8988T (cell line): ENCODE results near the gene SLC6A4.
"Not testable (repeated sequence)": the region's sequence is repeated elsewhere in the genome, so short reads cannot be mapped to it uniquely, and the experiment has no call there.

Experiments
- DNase-seq: peaks from one replicate; pipeline ENCODE4 v3.0.0; 2011

The SLC6A4 gene

GRCh38 chr17:30219315-30219714 is 16.2 kb downstream of the SLC6A4 start:
- DNase-seq = no peak

GRCh38 chr17:30218799-30219198 is 16.7 kb downstream of the SLC6A4 start:
- DNase-seq = no peak

- no peak for DNase-seq
Measured at GRCh38 chr17:30217746-30218245, 17.7 kb downstream of the SLC6A4 start.

GRCh38 chr17:30217054-30217453 is 18.4 kb downstream of the SLC6A4 start:
- DNase-seq = no peak

- DNase-seq = no peak
Measured at GRCh38 chr17:30212750-30213149, 22.7 kb downstream of the SLC6A4 start.

- no peak for DNase-seq
Measured at GRCh38 chr17:30211371-30211770, 24.1 kb downstream of the SLC6A4 start.

- no peak for DNase-seq
Measured at GRCh38 chr17:30210901-30211300, 24.6 kb downstream of the SLC6A4 start.

- no peak for DNase-seq
Measured at GRCh38 chr17:30210366-30210765, 25.1 kb downstream of the SLC6A4 start.

GRCh38 chr17:30209930-30210329 is 25.6 kb downstream of the SLC6A4 start:
- DNase-seq = no peak

GRCh38 chr17:30208214-30208613 is 27.3 kb downstream of the SLC6A4 start:
- DNase-seq = no peak

- DNase-seq = no peak
Measured at GRCh38 chr17:30207655-30208054, 27.8 kb downstream of the SLC6A4 start.

GRCh38 chr17:30203471-30203981 is 32.0 kb downstream of the SLC6A4 start:
- no peak for DNase-seq

- not testable (repeated sequence) for DNase-seq
Measured at GRCh38 chr17:30200656-30201055, 34.8 kb downstream of the SLC6A4 start.

- DNase-seq = no peak
Measured at GRCh38 chr17:30200106-30200505, 35.4 kb downstream of the SLC6A4 start.

- no peak for DNase-seq
Measured at GRCh38 chr17:30199600-30199999, 35.9 kb downstream of the SLC6A4 start.

GRCh38 chr17:30197416-30197815 is 38.1 kb downstream of the SLC6A4 start:
- no peak for DNase-seq

GRCh38 chr17:30196504-30196903 is 39.0 kb downstream of the SLC6A4 start:
- DNase-seq = no peak

- no peak for DNase-seq
Measured at GRCh38 chr17:30191072-30191471, 44.4 kb downstream of the SLC6A4 start.

GRCh38 chr17:30188211-30188939 is 47.1 kb downstream of the SLC6A4 start:
- no peak for DNase-seq

GRCh38 chr17:30187573-30187972 is 47.9 kb downstream of the SLC6A4 start:
- DNase-seq = no peak

GRCh38 chr17:30186761-30187160 is 48.7 kb downstream of the SLC6A4 start:
- DNase-seq = no peak

- DNase-seq = no peak
Measured at GRCh38 chr17:30176855-30177254, 58.6 kb downstream of the SLC6A4 start.

- DNase-seq = no peak
Measured at GRCh38 chr17:30174556-30174955, 60.9 kb downstream of the SLC6A4 start.

GRCh38 chr17:30173649-30174048 is 61.8 kb downstream of the SLC6A4 start:
- DNase-seq = no peak

GRCh38 chr17:30172560-30172959 is 62.9 kb downstream of the SLC6A4 start:
- DNase-seq = no peak
